ENCODE measurements around the gene PPP3CA. TPM values are rescaled to one million over a fixed set of nuclear protein-coding genes. Genes with fewer than 3 reads are reported as not detected.

Gene PPP3CA
- total and polyA plus RNA-seq, 2 donors (not counting 1 experiment from before 2014, with no cell fraction given): 66.4 to 79.3 TPM

DNA sequence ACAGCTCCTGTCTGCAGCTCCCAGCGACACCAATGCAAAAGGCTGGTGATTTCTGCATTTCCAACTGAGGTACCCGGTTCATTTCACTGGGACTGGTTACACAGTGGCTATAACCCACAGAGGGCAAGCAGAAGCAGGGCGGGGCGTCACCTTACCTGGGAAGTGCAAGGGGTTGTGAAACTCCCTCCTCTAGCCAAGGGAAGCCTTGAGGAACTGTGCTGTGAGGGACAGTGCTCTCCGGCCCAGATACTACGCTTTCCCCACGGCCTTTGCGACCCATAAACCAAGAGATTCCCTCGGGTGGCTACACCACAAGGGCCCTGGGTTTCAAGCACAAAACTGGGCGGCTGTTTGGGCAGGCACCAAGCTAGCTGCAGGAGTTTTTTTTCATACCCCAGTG is 218.9 kb downstream of the PPP3CA start:
- no peak for DNase-seq (ENCODE audit: low read depth in 2 of 2)
- Histone ChIP-seq H3K4me1 (ENCODE audit: control insufficient read depth, extremely low read depth, insufficient read depth, low read length) (peaks cover 2% of the 10 kb centered on the region), H2AFZ (ENCODE audit: low read length) (no peak overlapping the region), H3K9ac (ENCODE audit: insufficient read depth, low read length) (no peak overlapping the region), H3K9me3 (ENCODE audit: control insufficient read depth, insufficient read depth, low read depth, low read length) (no peaks in the 10 kb centered on the region), H4K20me1 (ENCODE audit: control insufficient read depth, extremely low read depth, insufficient read depth, low read length) (no peaks in the 10 kb centered on the region), H3K36me3 (ENCODE audit: control insufficient read depth, insufficient read depth, low read length) (no peaks in the 10 kb centered on the region), H3K27ac (ENCODE audit: insufficient read depth, low read length) (no peak overlapping the region), H3K4me2 (ENCODE audit: extremely low read depth, insufficient read depth, low read length) (no peak overlapping the region), H3K27me3 (ENCODE audit: control insufficient read depth, insufficient read depth, low read length) (no peaks in the 10 kb centered on the region), H3K79me2 (ENCODE audit: control insufficient read depth, insufficient read depth, low read length) (no peaks in the 10 kb centered on the region), H3K4me3 (replicated peaks in 1 of 4; ENCODE audit: control extremely low read depth in 1 of 4, insufficient read depth in 1 of 4, low read depth in 3 of 4, low read length in 4 of 4) (no peak overlapping the region)
- TF ChIP-seq, protein P1, sequence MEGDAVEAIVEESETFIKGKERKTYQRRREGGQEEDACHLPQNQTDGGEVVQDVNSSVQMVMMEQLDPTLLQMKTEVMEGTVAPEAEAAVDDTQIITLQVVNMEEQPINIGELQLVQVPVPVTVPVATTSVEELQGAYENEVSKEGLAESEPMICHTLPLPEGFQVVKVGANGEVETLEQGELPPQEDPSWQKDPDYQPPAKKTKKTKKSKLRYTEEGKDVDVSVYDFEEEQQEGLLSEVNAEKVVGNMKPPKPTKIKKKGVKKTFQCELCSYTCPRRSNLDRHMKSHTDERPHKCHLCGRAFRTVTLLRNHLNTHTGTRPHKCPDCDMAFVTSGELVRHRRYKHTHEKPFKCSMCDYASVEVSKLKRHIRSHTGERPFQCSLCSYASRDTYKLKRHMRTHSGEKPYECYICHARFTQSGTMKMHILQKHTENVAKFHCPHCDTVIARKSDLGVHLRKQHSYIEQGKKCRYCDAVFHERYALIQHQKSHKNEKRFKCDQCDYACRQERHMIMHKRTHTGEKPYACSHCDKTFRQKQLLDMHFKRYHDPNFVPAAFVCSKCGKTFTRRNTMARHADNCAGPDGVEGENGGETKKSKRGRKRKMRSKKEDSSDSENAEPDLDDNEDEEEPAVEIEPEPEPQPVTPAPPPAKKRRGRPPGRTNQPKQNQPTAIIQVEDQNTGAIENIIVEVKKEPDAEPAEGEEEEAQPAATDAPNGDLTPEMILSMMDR (conservative IDR thresholded peaks at IDR 0.05 in 1 of 2, IDR thresholded peaks at IDR 0.05 in 1 of 2; ENCODE audit: low read depth in 1 of 2, low read length in 2 of 2): no peak
- no peak for TF ChIP-seq EZH2 (IDR thresholded peaks at IDR 0.05; ENCODE audit: low read length, missing control alignments)

DNA sequence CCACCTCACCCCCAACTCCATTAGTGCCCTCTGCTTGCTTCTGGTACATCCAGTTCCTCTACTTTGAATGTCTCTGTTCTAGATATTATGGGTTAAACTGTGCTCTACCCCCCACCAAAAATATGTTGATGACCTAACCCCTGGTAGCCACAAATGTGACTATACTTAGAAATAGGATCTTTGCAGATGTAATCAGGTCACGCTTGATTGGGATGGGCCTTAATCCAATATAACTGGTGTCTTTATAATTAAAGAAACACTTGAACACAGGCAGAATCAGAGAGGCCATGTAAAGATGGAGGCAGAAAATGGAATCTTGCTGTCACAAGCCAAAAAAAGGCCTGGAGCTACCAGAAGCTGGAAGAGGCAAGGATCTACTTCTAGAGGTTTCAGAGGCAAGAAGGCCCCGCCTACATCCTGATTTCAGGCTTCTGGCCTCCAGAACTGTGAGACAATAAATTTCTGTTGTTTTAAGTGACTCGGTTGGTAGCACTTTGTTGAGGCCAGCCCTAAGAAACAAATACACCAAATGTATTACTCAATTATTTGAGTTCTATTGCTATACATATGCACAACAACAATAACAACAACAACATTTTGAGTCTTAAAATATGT is 220.0 kb downstream of the PPP3CA start:
- no peaks in the 10 kb centered on the region for H3K36me3 ChIP-seq (ENCODE audit: control insufficient read depth, insufficient read depth, low read length)
- peak in 1 of 2 donors; percentile 21 for DNase-seq (ENCODE audit: low read depth in 2 of 2)
- no peaks in the 10 kb centered on the region for H4K20me1 ChIP-seq (ENCODE audit: control insufficient read depth, extremely low read depth, insufficient read depth, low read length)
- no peak for TF ChIP-seq EZH2 (IDR thresholded peaks at IDR 0.05; ENCODE audit: low read length, missing control alignments)
- H3K27me3 ChIP-seq (ENCODE audit: control insufficient read depth, insufficient read depth, low read length): no peaks in the 10 kb centered on the region
- H3K9me3 ChIP-seq (ENCODE audit: control insufficient read depth, insufficient read depth, low read depth, low read length): no peaks in the 10 kb centered on the region
- H2AFZ ChIP-seq (ENCODE audit: low read length): no peak overlapping the region
- H3K4me1 ChIP-seq (ENCODE audit: control insufficient read depth, extremely low read depth, insufficient read depth, low read length): peaks cover 2% of the 10 kb centered on the region
- H3K4me2 ChIP-seq (ENCODE audit: extremely low read depth, insufficient read depth, low read length): no peak overlapping the region
- H3K27ac ChIP-seq (ENCODE audit: insufficient read depth, low read length): no peak overlapping the region
- no peaks in the 10 kb centered on the region for H3K79me2 ChIP-seq (ENCODE audit: control insufficient read depth, insufficient read depth, low read length)
- H3K9ac ChIP-seq (ENCODE audit: insufficient read depth, low read length): no peak overlapping the region
- no peak overlapping the region for H3K4me3 ChIP-seq (replicated peaks in 1 of 4; ENCODE audit: control extremely low read depth in 1 of 4, insufficient read depth in 1 of 4, low read depth in 3 of 4, low read length in 4 of 4)

DNA sequence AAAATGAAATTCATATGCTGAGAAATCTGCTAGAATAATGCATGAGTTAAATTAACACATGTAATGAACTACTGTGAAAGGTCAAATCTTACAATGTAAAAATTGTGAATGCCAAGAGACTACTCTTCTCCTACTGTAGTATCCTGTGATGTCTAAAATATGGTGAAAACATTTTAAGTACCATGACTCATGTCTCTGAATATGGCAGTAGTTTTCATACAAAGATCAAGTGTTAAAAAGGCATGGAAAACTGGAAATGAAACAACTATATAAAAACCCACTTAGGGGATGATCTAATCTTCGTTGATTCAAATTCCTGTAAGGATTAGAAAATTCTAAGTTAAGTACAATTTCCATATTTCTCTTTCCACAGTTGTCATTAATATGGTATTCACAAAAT is 221.3 kb downstream of the PPP3CA start:
- no peaks in the 10 kb centered on the region for H3K27me3 ChIP-seq (ENCODE audit: control insufficient read depth, insufficient read depth, low read length)
- no peak overlapping the region for H3K4me2 ChIP-seq (ENCODE audit: extremely low read depth, insufficient read depth, low read length)
- peak; percentile 16 to 79 for DNase-seq (ENCODE audit: low read depth in 2 of 2)
- no peak overlapping the region for H3K9ac ChIP-seq (ENCODE audit: insufficient read depth, low read length)
- H2AFZ ChIP-seq (ENCODE audit: low read length): no peak overlapping the region
- no peak overlapping the region for H3K4me3 ChIP-seq (replicated peaks in 1 of 4; ENCODE audit: control extremely low read depth in 1 of 4, insufficient read depth in 1 of 4, low read depth in 3 of 4, low read length in 4 of 4)
- no peak for TF ChIP-seq EZH2 (IDR thresholded peaks at IDR 0.05; ENCODE audit: low read length, missing control alignments)
- TF ChIP-seq, protein P1 (conservative IDR thresholded peaks at IDR 0.05 in 1 of 2, IDR thresholded peaks at IDR 0.05 in 1 of 2; ENCODE audit: low read depth in 1 of 2, low read length in 2 of 2): no peak
- H3K27ac ChIP-seq (ENCODE audit: insufficient read depth, low read length): no peak overlapping the region
- H3K36me3 ChIP-seq (ENCODE audit: control insufficient read depth, insufficient read depth, low read length): no peaks in the 10 kb centered on the region
- no peaks in the 10 kb centered on the region for H3K9me3 ChIP-seq (ENCODE audit: control insufficient read depth, insufficient read depth, low read depth, low read length)
- H4K20me1 ChIP-seq (ENCODE audit: control insufficient read depth, extremely low read depth, insufficient read depth, low read length): no peaks in the 10 kb centered on the region
- H3K79me2 ChIP-seq (ENCODE audit: control insufficient read depth, insufficient read depth, low read length): no peaks in the 10 kb centered on the region
- H3K4me1 ChIP-seq (ENCODE audit: control insufficient read depth, extremely low read depth, insufficient read depth, low read length): peaks cover 2% of the 10 kb centered on the region
